ENCODE results near the gene CDKN3.

The CDKN3 gene

DNA sequence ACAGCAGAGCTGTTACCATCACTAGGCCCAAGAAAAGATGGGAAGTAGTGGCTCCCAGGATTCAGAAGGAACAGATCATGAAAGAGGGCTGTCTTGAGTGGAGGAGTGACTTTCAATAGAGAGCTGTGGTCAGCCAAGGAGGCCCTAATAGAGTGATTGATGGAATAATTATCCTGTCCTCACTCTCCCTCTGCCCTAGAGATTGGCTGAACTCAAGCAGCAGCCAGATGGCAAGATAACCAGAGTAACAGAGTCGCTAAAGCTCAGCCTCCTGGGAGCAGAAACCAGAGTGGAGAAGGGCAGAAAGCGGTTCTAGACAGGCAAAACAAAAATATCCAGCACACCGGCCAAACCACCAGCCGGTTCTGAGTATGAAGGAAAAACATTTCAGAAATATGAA is 68.8 kb downstream of the CDKN3 start:
- H3K9me3 ChIP-seq (ENCODE audit: control insufficient read depth, insufficient read depth, low read length), result peaks cover 14% of the 10 kb centered on the region
- H4K20me1 ChIP-seq (ENCODE audit: control insufficient read depth, insufficient read depth, low read depth, low read length), result no peaks in the 10 kb centered on the region
- H3K9me2 ChIP-seq (replicated peaks; ENCODE audit: control insufficient read depth, low read length), result no peaks in the 10 kb centered on the region
- no peak for TF ChIP-seq EZH2phosphoT487 (IDR thresholded peaks at IDR 0.05; ENCODE audit: borderline replicate concordance, low read length)
- TF ChIP-seq, protein P1, sequence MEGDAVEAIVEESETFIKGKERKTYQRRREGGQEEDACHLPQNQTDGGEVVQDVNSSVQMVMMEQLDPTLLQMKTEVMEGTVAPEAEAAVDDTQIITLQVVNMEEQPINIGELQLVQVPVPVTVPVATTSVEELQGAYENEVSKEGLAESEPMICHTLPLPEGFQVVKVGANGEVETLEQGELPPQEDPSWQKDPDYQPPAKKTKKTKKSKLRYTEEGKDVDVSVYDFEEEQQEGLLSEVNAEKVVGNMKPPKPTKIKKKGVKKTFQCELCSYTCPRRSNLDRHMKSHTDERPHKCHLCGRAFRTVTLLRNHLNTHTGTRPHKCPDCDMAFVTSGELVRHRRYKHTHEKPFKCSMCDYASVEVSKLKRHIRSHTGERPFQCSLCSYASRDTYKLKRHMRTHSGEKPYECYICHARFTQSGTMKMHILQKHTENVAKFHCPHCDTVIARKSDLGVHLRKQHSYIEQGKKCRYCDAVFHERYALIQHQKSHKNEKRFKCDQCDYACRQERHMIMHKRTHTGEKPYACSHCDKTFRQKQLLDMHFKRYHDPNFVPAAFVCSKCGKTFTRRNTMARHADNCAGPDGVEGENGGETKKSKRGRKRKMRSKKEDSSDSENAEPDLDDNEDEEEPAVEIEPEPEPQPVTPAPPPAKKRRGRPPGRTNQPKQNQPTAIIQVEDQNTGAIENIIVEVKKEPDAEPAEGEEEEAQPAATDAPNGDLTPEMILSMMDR (IDR thresholded peaks at IDR 0.05; ENCODE audit: low read depth, low read length, poor library complexity, severe bottlenecking), result no peak
- no peaks in the 10 kb centered on the region for H3K36me3 ChIP-seq (ENCODE audit: control insufficient read depth, low read length)
- no peaks in the 10 kb centered on the region for H3K4me1 ChIP-seq (ENCODE audit: control insufficient read depth, low read length)
- H3F3A ChIP-seq (ENCODE audit: control insufficient read depth, insufficient read depth), result no peaks in the 10 kb centered on the region
- H3K79me2 ChIP-seq (ENCODE audit: control insufficient read depth, low read length), result no peaks in the 10 kb centered on the region
- no peak overlapping the region for H3K27ac ChIP-seq (ENCODE audit: low read depth, low read length)
- peaks cover 3% of the 10 kb centered on the region; the same call in 1 of the 2 replicates for H3K27me3 ChIP-seq (ENCODE audit: control insufficient read depth, low read length)
- no peak overlapping the region for H3K4me3 ChIP-seq (ENCODE audit: low read length)
- no peak overlapping the region for H3K4me2 ChIP-seq (ENCODE audit: low read length)

DNA sequence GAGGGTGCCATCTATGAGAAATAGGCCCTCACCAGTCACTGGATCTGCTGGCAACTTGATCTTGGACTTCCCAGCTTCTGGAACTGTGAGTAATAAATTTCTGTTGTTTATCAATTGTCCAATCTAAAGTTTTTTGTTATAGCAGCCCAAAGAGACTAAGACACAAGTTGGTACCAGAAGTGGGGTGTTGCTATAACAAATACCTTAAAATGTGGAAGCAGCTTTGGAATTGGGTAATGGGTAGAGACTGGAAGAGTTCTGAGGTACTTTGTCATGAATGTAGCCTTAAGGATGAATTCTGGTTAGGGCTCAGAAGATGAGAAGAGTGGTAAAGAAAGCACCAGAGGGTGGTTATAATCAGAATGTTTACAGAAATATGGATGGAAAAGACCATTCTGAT is 70.5 kb downstream of the CDKN3 start:
- no peaks in the 10 kb centered on the region for H3K36me3 ChIP-seq (ENCODE audit: control insufficient read depth, low read length)
- H3K9me3 ChIP-seq (ENCODE audit: control insufficient read depth, insufficient read depth, low read length), result peaks cover 14% of the 10 kb centered on the region
- H3K27ac ChIP-seq (ENCODE audit: low read depth, low read length), result no peak overlapping the region
- no peaks in the 10 kb centered on the region for H3K79me2 ChIP-seq (ENCODE audit: control insufficient read depth, low read length)
- H3F3A ChIP-seq (ENCODE audit: control insufficient read depth, insufficient read depth), result no peaks in the 10 kb centered on the region
- no peaks in the 10 kb centered on the region for H3K4me1 ChIP-seq (ENCODE audit: control insufficient read depth, low read length)
- no peak overlapping the region for H3K4me2 ChIP-seq (ENCODE audit: low read length)
- H3K27me3 ChIP-seq (ENCODE audit: control insufficient read depth, low read length), result peaks cover 3% of the 10 kb centered on the region; the same call in 1 of the 2 replicates
- H3K4me3 ChIP-seq (ENCODE audit: low read length), result no peak overlapping the region
- no peak for TF ChIP-seq EZH2phosphoT487 (IDR thresholded peaks at IDR 0.05; ENCODE audit: borderline replicate concordance, low read length)
- TF ChIP-seq, protein P1 (IDR thresholded peaks at IDR 0.05; ENCODE audit: low read depth, low read length, poor library complexity, severe bottlenecking), result no peak
- no peaks in the 10 kb centered on the region for H4K20me1 ChIP-seq (ENCODE audit: control insufficient read depth, insufficient read depth, low read depth, low read length)
- no peaks in the 10 kb centered on the region for H3K9me2 ChIP-seq (replicated peaks; ENCODE audit: control insufficient read depth, low read length)

Data from DOHH2 (cell line).